Upper lobe of left lung (tissue), 4 donors: ENCODE results near the gene KDM5B.

Source experiments
- CTCF ChIP-seq, 6 experiments: fragments of 450-650 bp in 4 of 6; fragments of 200-600 bp in 2 of 6; sonication (generic) in 2 of 6; IDR thresholded peaks; one replicate each; pipeline ENCODE4 v1.5.1; 2016 to 2019; ENCODE audit warnings: antibody characterized with exemption in 6 of 6
- EP300 ChIP-seq, 4 donors: sonication (generic); formaldehyde crosslinking; IDR thresholded peaks; one replicate each; pipeline ENCODE4 v1.5.1; 2017; ENCODE audit warnings: antibody characterized with exemption in 4 of 4, control low read depth in 2 of 4
- POLR2A ChIP-seq, 4 donors: fragments of 450-650 bp; IDR thresholded peaks; one replicate each; pipeline ENCODE4 v1.5.1; 2016 to 2017; ENCODE audit warnings: antibody characterized with exemption in 4 of 4, mild to moderate bottlenecking in 2 of 4
- POLR2AphosphoS5 ChIP-seq, 2 donors: sonication (generic); formaldehyde crosslinking; IDR thresholded peaks; one replicate each; pipeline ENCODE4 v1.5.1; 2017; ENCODE audit warnings: antibody characterized with exemption in 2 of 2

DNA sequence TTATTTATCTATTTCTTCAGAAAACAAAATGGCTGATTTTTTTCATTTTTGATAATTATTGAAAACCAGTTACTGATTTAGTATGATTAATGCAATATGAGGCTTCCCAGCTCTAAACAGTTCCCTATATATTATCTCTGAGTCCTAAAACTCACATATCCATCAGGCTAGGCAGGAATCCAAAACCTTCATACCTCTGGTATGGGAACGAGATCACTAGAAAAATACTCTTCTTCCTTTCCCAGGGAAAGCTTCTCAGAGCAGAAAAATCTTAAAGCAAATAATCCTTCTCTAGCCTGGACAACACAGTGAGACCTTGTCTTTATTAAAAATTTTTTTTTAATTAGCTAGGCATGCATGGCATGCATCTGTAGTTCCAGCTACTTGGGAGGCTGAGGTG is 42.5 kb downstream of the KDM5B start:
- no peak for TF ChIP-seq POLR2A (IDR thresholded peaks at IDR 0.05)
- no peak for TF ChIP-seq CTCF (IDR thresholded peaks at IDR 0.05)
- no peak for TF ChIP-seq EP300 (IDR thresholded peaks at IDR 0.05)
- no peak for TF ChIP-seq POLR2AphosphoS5 (IDR thresholded peaks at IDR 0.05)
